NK-92 (cell line): ENCODE measurements around the gene SLC9C2.
"Not testable (repeated sequence)": the region's sequence is repeated elsewhere in the genome, so short reads cannot be mapped to it uniquely, and the experiment has no call there.

Source experiments
- DNase-seq: peaks from one replicate; lab custom pipeline; 2025; ENCODE audit not compliant: unreplicated experiment; lab: John Stamatoyannopoulos, UW

Gene SLC9C2

DNA sequence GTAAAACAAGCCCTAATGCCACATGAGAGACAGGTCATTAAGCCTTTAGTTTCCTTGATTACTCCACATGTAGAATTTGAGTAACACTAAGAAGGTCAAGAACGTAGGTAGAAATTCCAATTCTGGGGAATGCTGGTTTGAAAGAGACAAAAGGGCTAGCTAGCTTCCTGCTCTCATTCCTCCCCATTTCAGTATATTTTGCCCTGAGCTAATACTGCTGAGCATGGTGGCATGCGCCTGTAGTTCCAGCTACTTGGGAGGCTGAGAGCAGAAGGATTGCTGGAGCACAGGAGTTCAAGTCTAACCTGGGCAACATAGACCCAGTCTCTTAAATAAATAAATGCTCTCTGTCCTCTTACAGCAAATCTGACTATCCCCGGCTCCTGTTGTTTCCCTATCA, 112.9 kb downstream of the SLC9C2 start:
- no peak for DNase-seq

DNA sequence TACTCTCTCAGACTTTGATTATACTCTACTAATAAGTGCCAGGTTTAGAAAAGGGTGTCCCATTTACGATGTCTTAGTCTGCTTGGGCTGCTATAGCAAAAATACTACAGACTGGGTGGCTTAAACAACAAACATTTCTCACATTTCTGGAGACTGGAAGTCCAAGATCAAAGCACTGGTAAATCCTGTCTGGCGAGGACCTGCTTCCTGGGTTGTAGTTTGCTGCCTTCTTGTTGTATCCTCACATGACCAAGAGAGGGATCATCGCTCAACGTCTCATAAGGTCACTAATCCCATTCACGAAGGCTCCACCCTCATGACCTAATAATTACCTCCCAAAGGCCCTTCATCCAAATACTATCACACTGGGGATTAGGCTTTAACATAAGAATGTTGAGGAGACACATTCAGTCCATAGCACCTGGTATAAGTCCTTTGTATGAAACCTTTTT, 113.7 kb downstream of the SLC9C2 start:
- DNase-seq: no peak

DNA sequence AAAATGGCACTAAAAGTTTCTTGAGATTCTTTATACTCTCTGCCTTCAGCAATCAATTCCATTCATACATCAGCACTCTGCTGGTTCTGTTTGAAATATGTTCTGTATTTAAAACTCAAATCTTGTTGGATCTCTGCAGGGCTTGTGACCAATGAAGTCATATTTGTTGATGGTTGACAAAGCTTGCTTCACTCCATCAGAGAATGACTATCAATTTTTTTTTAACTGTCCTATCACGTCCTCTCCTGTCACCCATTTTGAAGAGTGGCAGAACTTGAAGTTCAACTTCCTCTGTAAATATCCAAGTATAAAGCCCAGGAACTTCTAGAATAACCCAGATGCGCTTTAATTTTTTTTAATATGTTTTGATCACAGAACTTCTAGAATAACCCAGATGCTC, 114.9 kb downstream of the SLC9C2 start:
- no peak for DNase-seq

DNA sequence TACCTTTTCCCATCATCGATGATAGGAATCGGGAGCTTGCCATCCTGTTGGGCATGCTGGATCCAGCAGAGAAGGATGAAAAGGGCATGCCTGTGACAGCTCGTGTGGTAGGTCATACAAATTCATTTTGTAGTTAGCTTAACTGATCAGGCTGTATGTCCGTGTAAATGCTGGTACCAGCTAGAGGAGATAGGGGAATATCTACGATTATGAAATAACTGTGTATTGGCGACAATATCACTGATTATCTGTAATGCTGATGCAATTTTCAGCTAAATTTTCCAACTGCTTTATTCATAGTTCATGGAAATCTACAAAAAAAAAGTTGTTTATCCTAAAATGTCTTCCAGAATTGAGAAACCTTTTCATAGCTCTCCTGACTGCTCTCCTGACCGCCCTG, 117.5 kb downstream of the SLC9C2 start:
- no peak for DNase-seq

DNA sequence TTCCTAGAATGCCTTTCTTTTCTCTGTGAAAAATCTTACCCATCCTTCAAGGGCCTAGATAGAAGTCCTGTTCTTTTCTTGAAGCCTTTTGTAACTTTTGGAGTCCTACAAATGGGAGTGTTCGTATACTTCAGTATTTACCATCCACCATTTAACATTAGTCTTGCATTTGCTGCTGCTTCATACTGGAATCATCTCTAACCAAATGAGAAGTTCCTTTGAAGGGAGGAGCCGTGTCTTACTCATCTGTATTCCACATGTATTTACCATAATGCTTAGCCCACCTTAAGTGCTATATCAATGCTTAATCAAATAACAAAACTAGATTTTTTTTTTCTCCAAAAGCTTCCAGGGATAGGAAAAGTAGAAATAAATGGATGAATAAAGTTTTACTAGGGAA, 118.6 kb downstream of the SLC9C2 start:
- DNase-seq: no peak

DNA sequence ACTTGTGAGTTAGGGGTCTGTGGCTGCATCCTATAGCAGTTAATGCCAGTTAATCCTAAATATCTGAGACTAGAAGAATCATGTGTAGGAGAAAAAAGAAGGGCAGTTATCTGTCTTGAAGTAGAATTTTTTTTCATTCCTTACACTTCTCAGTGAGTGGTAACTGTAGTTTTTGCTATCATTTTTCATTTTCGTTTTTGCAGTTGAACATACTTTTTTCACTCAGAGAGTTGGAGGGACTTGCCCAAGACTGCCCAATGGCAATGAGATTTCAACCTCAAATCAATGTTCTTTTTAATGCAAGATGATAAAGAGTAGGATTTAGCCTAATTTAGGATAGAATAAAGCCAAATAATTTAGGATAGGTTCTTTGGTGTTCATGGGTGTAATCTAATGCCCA, 120.2 kb downstream of the SLC9C2 start:
- DNase-seq: no peak

DNA sequence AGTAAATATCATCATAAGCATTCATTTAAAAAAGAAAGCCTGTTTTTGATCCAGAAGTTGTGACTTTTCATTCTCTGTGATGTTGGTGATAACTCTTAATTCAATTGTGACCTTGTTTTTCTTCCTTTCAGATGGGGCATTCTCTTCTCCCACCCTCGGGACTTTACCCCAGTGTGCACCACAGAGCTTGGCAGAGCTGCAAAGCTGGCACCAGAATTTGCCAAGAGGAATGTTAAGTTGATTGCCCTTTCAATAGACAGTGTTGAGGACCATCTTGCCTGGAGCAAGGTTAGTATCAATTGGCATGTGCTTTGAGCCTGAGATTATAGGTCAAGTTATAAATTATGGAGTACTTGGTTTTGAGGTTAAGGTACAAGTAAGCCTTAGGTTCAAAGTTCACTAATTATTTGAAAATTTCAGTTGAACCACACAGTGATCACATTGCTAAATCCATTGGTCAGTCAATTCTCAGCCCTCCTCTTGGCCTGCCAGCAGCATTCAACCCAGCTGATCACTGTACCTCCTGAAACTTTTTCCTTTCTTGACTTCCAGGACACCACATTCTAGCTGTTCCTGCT, 121.6 kb downstream of the SLC9C2 start:
- no peak for DNase-seq

DNA sequence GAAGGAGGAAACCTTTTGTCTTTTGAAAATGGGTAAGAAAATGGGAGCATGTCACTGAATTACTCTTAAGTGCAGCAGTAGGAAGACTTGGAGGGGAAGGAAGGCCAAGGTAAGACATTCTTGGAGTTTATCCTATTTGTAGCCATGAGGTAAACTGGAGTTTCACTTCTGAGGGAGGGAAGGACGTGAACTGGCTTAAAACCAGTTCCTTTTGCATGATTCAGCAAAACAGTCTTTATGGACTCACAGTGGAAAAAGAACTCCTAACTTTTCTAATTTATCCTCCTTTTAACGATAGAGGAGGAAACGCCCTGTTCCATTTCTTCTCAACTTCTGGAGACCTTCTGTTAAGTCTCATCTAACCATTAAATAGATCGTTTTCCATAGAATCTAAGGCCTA, 123.2 kb downstream of the SLC9C2 start:
- no peak for DNase-seq

DNA sequence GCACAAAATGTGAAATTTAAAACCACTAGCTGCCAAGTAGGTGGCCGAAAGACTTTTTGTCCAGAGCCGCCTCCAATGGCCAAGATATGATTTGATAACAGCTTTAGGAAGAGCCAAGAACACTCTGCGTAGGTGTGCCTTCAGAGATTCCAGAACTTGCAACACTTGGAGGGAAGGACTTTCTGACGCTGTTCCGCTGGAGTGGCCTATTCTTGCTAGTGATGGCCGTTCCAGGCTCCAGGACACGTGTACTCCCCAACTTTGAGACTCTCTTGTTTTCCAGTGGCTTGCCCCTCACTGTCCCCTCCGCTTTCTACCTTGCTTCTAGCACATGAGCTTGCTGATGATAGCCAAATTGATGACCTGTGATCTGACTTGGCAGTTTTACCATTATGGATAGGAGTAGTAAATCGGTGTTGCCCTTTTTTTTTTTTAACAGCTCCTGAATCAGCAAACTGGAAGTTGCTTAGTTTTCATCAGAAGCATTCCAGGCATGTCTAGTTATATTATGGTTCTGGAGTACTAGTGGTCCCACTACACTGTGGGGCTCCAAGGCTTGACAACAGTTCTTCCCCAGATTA, 124.7 kb downstream of the SLC9C2 start:
- no peak for DNase-seq

DNA sequence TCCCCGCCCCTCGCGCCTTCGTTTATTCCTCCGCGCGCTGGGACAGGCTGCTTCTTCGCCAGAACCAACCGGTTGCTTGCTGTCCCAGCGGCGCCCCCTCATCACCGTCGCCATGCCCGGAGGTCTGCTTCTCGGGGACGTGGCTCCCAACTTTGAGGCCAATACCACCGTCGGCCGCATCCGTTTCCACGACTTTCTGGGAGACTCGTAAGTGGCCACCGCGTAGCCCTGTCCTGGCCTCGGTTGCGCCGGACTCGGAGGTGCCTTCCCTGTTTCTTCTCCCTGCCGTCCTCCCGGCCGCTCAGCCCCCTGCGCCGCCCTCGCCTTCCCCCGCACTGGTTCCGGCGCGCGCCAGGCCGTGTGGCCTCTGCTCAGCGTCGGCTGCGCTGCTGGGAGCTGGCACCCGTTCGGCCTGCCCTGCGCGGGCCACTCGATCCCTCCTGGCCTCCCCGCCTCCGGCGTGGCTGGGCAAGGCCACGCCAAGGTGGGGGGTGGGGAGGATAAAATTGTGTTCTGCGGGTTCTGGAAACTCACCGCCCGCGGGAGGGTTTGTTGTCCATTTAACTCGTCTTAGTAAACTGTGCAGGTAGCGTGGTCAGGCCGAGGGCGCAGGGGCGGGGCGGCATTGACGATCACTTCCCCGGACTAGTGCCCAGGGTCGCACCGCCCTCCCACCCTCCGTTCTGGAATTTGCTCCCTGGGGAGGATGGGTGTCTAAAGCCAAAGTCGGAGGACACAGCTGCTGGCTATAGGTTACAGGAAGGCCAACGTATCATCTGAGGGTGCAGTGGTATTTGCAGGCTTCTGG, 125.4 kb downstream of the SLC9C2 start, which contains the start of gene PRDX6:
Gene PRDX6 (plus strand): TSS at position 50 of the 808 bp plus-strand sequence. CDS start 63 bp downstream, at position 113.
- no peak for DNase-seq

DNA sequence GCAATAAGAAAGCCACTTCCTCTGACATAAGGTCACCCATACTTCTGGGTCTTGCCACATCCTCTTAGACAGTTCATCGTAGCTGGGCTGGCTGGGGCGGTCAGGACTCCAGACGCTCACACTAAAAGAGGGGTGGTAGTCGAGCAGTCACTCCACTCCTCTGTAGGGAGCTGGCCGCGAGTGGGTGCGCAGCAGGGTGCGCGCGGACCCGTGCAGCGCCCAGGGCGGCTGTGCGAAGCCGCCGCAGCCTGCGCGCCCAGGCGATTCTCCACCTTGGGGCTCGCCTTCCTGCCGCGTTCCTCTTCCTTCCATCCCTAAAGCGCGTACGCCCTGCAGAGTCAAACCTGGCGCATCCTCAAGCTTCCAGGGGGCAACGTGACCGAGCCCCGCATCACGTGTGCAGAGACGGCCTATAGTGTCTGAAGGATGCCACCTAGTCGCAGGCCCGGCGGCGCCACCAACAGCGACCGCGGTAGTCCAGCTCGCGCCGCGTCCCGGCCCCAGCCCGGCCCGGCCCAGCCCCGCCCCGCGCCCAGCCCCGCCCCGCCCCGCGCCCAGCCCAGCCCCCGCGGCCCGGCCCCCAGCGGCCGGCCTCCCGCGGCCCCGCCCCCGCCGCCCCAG, 126.1 kb downstream of the SLC9C2 start:
- peak; percentile 22 for DNase-seq

DNA sequence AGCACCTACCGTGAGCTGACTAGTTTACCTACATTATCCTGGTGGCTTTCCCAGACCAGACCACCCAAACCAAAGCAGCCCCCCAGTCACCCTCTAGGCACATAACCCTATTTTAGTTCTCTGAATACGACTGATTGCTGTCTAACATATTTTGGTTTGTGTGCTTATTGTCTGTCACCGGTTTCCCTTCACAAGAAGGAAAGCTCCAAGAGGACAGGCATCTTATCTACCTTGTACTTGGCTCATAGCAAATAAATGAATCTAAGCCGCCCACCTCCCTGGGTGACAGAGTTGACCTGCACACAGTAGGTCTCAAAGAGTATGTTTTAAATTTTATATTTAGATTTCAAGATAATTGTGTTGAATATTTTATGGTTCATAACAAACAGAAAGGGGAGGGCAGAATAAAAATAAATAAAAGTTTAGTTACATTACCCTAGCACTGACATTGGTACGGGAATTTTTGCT, 126.6 kb downstream of the SLC9C2 start:
- DNase-seq: no peak

DNA sequence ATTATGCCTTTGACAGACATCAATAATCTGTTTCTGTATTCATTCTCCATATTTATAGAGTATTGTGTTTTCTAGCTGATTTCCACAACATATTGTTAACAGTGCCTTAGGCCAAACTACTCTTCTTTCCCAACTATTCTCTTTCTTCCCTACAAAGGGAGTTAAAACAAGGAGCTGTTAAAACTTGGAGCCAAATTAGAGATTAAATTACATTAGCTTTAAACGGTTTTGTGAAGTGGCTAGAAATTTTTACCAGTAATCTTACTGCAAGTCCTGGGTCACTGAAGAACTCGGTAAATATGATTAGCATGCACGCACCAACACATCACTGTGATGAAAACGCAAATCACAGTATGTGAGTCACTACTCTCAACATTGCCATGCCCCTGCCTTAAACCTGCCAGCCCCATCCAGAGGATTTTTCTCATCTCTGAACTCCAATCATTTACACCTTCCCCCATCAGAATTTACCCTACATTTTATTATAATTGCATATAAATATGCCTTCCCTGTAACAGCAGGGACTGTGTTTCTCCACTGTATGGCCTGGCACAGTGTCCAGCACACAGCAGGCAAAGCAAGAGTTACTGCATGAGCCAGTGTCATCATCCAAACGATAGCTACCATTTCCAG, 127.2 kb downstream of the SLC9C2 start:
- DNase-seq: no peak

DNA sequence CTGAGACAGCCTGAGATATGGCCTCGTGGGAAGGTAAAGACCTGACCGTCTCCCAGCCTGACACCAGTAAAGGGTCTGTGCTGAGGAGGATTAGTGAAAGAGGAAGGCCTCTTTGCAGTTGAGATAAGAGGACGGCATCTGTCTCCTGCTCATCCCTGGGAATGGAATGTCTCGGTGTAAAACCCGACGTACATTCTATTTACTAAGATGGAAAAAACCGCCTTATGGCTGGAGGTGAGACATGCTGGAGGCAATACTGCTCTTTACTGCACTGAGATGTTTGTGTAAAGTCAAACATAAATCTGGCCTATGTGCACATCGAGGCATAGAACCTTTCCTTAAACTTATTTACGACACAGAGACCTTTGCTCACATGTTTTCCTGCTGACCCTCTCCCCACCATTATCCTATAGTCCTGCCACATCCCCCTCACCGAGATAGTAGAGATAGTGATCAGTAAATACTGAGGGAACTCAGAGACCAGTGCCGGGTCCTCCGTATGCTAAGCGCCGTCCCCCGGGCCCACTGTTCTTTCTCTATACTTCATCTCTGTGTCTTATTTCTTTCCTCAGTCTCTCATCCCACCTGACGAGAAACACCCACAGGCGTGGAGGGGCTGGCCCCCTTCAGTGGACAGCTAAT, 128.0 kb downstream of the SLC9C2 start:
- DNase-seq: not testable (repeated sequence)

DNA sequence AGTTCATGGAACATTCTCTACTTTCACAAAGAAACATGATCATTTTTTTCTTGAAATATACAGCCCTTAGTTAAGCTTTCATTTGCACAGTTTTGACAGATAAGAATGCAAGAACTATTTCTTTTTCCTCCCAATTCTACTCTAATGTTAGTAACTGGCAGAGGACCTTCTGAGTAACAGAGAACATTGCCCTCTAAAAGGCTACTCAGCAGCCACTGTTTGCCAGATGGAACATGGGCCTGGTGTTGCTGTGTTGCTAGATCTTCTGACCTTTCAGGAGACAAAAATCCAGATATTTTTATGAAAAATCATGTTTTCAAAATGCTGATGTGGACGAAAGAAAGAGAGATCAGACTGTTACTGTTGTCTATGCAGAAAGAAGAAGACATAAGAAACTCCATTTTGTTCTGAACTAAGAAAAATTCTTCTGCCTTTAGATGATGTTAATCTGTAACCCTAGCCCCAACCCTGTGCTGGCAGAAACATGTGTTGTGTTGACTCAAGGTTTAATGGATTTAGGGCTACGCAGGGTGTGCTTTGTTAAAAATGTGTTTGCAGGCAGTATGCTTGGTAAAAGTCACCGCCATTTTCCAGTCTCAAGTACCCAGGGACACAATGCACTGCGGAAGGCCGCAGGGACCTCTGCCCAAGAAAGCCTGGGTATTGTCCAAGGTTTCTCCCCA, 128.6 kb downstream of the SLC9C2 start:
- DNase-seq: no peak

DNA sequence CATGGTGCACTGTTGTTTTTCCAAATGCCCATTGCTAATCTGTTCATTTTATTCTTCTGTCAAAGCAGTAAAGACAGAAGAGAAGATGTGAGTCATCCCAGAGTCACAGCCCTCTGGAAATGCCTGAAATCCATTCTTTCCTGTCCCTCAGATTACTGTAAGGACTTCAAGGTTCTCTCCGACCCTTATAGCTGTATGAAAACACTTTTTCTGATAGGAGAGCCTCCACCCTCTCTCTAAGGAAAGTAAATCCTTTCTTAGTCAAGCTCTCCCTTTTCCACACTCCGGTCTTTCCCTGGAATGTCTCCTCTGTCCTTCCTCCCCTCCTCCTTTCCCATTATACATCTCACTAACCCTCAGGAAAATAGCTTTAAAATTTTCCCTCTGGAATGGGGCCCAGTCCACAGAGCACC, 129.3 kb downstream of the SLC9C2 start:
- no peak for DNase-seq

DNA sequence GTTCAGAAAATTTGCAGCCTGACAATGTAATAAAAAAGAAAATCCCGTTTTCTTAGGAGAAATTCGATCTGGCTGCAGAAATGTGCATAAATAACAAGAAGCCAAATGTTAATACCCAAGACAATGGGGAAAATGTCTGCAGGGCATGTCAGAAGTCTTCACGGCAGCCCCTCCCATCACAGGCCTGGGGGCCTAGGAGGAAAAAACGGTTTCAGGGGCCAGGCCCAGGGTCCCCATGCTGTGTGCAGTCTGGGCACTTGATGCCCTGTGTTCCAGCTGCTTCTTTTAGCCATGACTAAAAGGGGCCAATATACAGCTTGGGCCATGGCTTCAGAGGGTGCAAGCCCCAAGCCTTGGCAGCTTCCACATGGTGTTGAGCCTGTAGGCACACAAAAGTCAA, 132.3 kb downstream of the SLC9C2 start:
- no peak for DNase-seq

DNA sequence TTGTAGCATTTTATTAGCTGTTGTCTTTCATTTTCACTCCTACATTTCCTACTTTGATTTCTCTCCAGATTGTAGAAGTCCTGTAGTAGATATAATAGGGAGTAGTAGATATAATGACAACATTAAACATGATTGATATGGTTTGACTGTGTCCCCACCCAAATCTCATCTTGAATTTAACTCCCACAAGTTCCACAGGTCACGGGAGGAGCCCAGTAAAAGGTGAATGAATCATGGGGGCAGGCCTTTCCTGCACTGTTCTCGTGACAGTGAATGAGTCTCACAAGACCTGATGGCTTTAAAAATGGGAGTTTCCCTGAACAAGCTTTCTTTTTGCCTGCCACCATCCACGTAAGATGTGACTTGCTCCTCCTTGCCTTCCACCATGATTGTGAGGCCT, 133.2 kb downstream of the SLC9C2 start:
- DNase-seq: no peak

DNA sequence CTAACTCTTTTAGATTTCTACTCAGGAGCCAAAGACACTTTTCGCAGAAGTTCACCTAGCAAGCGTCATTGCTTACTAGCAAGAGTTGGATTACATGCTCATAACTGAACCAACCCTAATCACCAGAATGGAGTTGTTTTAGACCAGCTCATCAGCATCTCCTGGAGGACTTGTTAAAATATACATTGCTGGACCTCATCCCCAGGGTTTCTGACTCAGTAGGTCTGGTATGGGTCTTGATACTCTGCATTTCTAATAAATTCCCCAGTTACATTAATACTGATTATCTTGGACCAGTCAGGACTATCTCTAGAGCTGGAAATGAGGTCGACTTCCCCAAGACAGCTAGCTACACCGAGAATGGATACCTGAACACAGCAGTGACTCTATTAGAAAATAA, 135.4 kb downstream of the SLC9C2 start:
- no peak for DNase-seq

DNA sequence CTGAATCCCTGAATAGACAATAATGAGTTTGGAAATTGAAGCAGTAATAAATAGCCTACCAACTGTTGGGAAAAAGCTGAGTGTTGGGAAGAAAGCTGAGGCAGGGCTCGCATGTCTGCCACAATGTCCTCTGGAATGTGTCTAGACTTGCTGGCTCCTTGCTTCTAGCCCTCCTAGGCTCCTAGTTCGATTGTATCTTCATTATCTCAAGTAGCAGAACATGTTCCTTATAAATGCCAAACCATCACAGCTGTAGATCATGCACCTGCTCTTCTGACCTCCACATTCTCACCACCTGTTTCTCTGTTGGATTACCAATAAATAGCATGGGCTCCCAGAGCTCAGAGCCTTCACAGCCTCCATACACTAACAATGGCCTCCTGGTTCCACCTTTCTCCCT, 138.7 kb downstream of the SLC9C2 start:
- not testable (repeated sequence) for DNase-seq
